IMR-90 (cell line): ENCODE measurements around the gene AQP6. TPM values are rescaled to one million over a fixed set of nuclear protein-coding genes. Genes with fewer than 3 reads are reported as not detected.
A peak's percentile ranks its signal among the peaks of the same experiment; 100 is the strongest.

Source experiments
- ATAC-seq: fragments of 200-7000 bp; cut with Tn5 transposase; 2 replicates; pipeline ENCODE4 v1.9.1; 2020; ENCODE audit warnings: low read depth, mild to moderate bottlenecking, moderate library complexity
- BruUV-seq: library from RNA; stranded (reverse); fragments of 400-500 nt; replicated peaks from 2 replicates; lab custom pipeline; 2021; lab: Mats Ljungman, UMichigan
- CTCF ChIA-PET: fragments of 300-600 bp; formaldehyde crosslinking; extraction: SDS; loops from one replicate; lab custom pipeline; 2021; ENCODE audit warnings: antibody characterized with exemption; lab: Yijun Ruan, JAX
- POLR2A ChIA-PET: fragments of 300-600 bp; sonication (Branson Sonifier 250); formaldehyde crosslinking; loops from one replicate; lab custom pipeline; 2022; ENCODE audit warnings: antibody characterized with exemption; ENCODE audit not compliant: unreplicated experiment; lab: Charles Lee
- DNase-seq: peaks from one replicate; pipeline ENCODE4 v3.0.0; 2013
- H2AFZ ChIP-seq: replicated peaks from 2 replicates; pipeline ENCODE3; 2013; ENCODE audit warnings: low read length, mild to moderate bottlenecking; ENCODE audit not compliant: poor library complexity
- H2AK5ac ChIP-seq: 2 replicates; pipeline ENCODE4 v1.6.1; 2013; ENCODE audit warnings: low read depth, low read length, inconsistent platforms
- H2AK9ac ChIP-seq: replicated peaks from 2 replicates; pipeline ENCODE3; 2013; ENCODE audit warnings: mild to moderate bottlenecking, low read depth, low read length, moderate library complexity; ENCODE audit not compliant: poor library complexity
- H2BK120ac ChIP-seq: 2 replicates; pipeline ENCODE4 v1.6.1; 2013; ENCODE audit warnings: low read depth, low read length, inconsistent platforms
- H2BK15ac ChIP-seq: 3 replicates; pipeline ENCODE4 v1.6.1; 2013; ENCODE audit warnings: low read depth, low read length, inconsistent platforms
- H2BK20ac ChIP-seq: 2 replicates; pipeline ENCODE4 v1.6.1; 2013; ENCODE audit warnings: low read depth, mild to moderate bottlenecking, inconsistent platforms, low read length, moderate library complexity
- H2BK5ac ChIP-seq: 2 replicates; pipeline ENCODE4 v1.6.1; 2013; ENCODE audit warnings: mild to moderate bottlenecking, low read depth, low read length, inconsistent platforms; ENCODE audit not compliant: poor library complexity, severe bottlenecking
- H3K14ac ChIP-seq: replicated peaks from 2 replicates; pipeline ENCODE4 v1.6.1; 2013; ENCODE audit warnings: low read depth, low read length, inconsistent platforms
- H3K18ac ChIP-seq: 2 replicates; pipeline ENCODE4 v1.6.1; 2013; ENCODE audit warnings: low read depth, low read length, control low read depth
- H3K23ac ChIP-seq: 2 replicates; pipeline ENCODE4 v1.6.1; 2013; ENCODE audit warnings: low read depth, low read length, inconsistent platforms
- H3K27ac ChIP-seq: 2 replicates; pipeline ENCODE4 v1.5.1; 2013; ENCODE audit warnings: mild to moderate bottlenecking, control low read depth, low read length; ENCODE audit not compliant: insufficient read depth
- H3K27me3 ChIP-seq: 2 replicates; pipeline ENCODE4 v1.6.1; 2013; ENCODE audit warnings: low read length; ENCODE audit not compliant: control insufficient read depth, insufficient read depth
- H3K36me3 ChIP-seq: 2 replicates; pipeline ENCODE4 v1.6.1; 2013; ENCODE audit warnings: low read length, mixed read lengths; ENCODE audit not compliant: control insufficient read depth, insufficient read depth
- H3K4ac ChIP-seq: 2 replicates; pipeline ENCODE4 v1.6.1; 2013; ENCODE audit warnings: low read depth, low read length, inconsistent platforms
- H3K4me1 ChIP-seq: 2 replicates; pipeline ENCODE4 v1.6.1; 2013; ENCODE audit warnings: low read length, mixed read lengths; ENCODE audit not compliant: control insufficient read depth, insufficient read depth
- H3K4me2 ChIP-seq: 2 replicates; pipeline ENCODE4 v1.6.1; 2013; ENCODE audit warnings: low read depth, mild to moderate bottlenecking, control low read depth, low read length, moderate library complexity
- H3K4me3 ChIP-seq: 2 replicates; pipeline ENCODE4 v1.5.1; 2013; ENCODE audit warnings: low read depth, mild to moderate bottlenecking, control low read depth, low read length, moderate library complexity; ENCODE audit not compliant: insufficient read depth
- H3K56ac ChIP-seq: 2 replicates; pipeline ENCODE4 v1.6.1; 2013; ENCODE audit warnings: low read length, inconsistent platforms; ENCODE audit not compliant: insufficient read depth; ENCODE audit errors: extremely low read depth
- H3K79me1 ChIP-seq, 2 experiments: 2 replicates each; pipeline ENCODE4 v1.6.1; 2013; ENCODE audit warnings: low read length in 2 of 2, inconsistent platforms in 1 of 2, low read depth in 1 of 2
- H3K9ac ChIP-seq: 2 replicates; pipeline ENCODE4 v1.6.1; 2013; ENCODE audit warnings: low read depth, low read length, control low read depth
- H3K9me1 ChIP-seq: 2 replicates; pipeline ENCODE4 v1.6.1; 2013; ENCODE audit warnings: low read length, inconsistent platforms; ENCODE audit not compliant: insufficient read depth
- H3K9me3 ChIP-seq: 2 replicates; pipeline ENCODE4 v1.6.1; 2013; ENCODE audit warnings: low read length; ENCODE audit not compliant: control insufficient read depth, insufficient read depth
- H4K20me1 ChIP-seq: 2 replicates; pipeline ENCODE4 v1.6.1; 2013; ENCODE audit warnings: low read length, inconsistent platforms; ENCODE audit not compliant: insufficient read depth
- H4K5ac ChIP-seq: 2 replicates; pipeline ENCODE4 v1.6.1; 2013; ENCODE audit warnings: mild to moderate bottlenecking, low read depth, low read length, control low read depth
- H4K8ac ChIP-seq, 2 experiments: 2 replicates each; pipeline ENCODE4 v1.6.1; 2013; ENCODE audit warnings: low read depth in 2 of 2, low read length in 2 of 2, control low read depth in 1 of 2, inconsistent platforms in 1 of 2
- H4K91ac ChIP-seq: 2 replicates; pipeline ENCODE4 v1.6.1; 2013; ENCODE audit warnings: low read depth, low read length, inconsistent platforms; ENCODE audit not compliant: insufficient read depth
- CEBPB ChIP-seq: IDR thresholded peaks from 2 replicates; pipeline ENCODE4 v1.6.1; 2012; ENCODE audit warnings: low read depth, low read length, improper control_type of control experiment
- CTCF ChIP-seq: conservative IDR thresholded peaks from 2 replicates; pipeline ENCODE4 v1.5.1; 2012; ENCODE audit warnings: mild to moderate bottlenecking, low read depth, low read length, improper control_type of control experiment
- FOS ChIP-seq: fragments of 150-350 bp; IDR thresholded peaks from 2 replicates; pipeline ENCODE4 v1.6.1; 2016; ENCODE audit warnings: low read depth, low read length
- MAZ ChIP-seq: IDR thresholded peaks from 2 replicates; pipeline ENCODE4 v1.6.1; 2012; ENCODE audit warnings: low read depth, mild to moderate bottlenecking, low read length, improper control_type of control experiment, moderate library complexity, borderline replicate concordance
- NFE2L2 ChIP-seq: fragments of 150-350 bp; IDR thresholded peaks from 2 replicates; pipeline ENCODE4 v1.6.1; 2016; ENCODE audit warnings: low read depth, mild to moderate bottlenecking, low read length
- POLR2A ChIP-seq: IDR thresholded peaks from 2 replicates; pipeline ENCODE4 v1.6.1; 2012; ENCODE audit warnings: mild to moderate bottlenecking, low read depth, low read length
- RAD21 ChIP-seq: IDR thresholded peaks from 2 replicates; pipeline ENCODE4 v1.6.1; 2012; ENCODE audit warnings: low read length, improper control_type of control experiment
- RCOR1 ChIP-seq: IDR thresholded peaks from 2 replicates; pipeline ENCODE4 v1.6.1; 2012; ENCODE audit warnings: mild to moderate bottlenecking, low read length, improper control_type of control experiment; ENCODE audit not compliant: insufficient replicate concordance
- SMC3 ChIP-seq: fragments of 150-350 bp; IDR thresholded peaks from 2 replicates; pipeline ENCODE4 v1.6.1; 2016; ENCODE audit warnings: low read depth, mild to moderate bottlenecking, antibody characterized with exemption, low read length, moderate library complexity
- USF2 ChIP-seq: fragments of 150-350 bp; IDR thresholded peaks from 2 replicates; pipeline ENCODE4 v1.6.1; 2017; ENCODE audit warnings: mild to moderate bottlenecking, antibody characterized with exemption, low read length, low read depth
- WGBS, 2 experiments: methylation state at CpG; one replicate each; pipeline versions ENCODE4 v1.1.5 to v1.1.7; 2013; ENCODE audit warnings: missing lambda C conversion rate in 2 of 2; ENCODE audit not compliant: insufficient read length in 1 of 2; ENCODE audit errors: extremely low coverage in 2 of 2; 5-methylcytosine and 5-hydroxymethylcytosine counted together
- dilution Hi-C: fragments of 300-500 bp; cut with HindIII; formaldehyde crosslinking; loops from one replicate; pipeline ENCODE4 v1.14.3; 2018; ENCODE audit warnings: low sequenced_read_pairs; ENCODE audit not compliant: unreplicated experiment
- in situ Hi-C: fragments of 300-500 bp; cut with MboI; formaldehyde crosslinking; loops from 3 replicates; pipeline ENCODE4 v1.14.3; 2019; ENCODE audit warnings: low sequenced_read_pairs, inconsistent platforms, mixed read lengths
- intact Hi-C: fragments of 100-400 bp; cut with micrococcal nuclease; formaldehyde crosslinking; loops from 2 replicates; pipeline ENCODE4 v1.10.0; 2022
- polyA plus RNA-seq, 3 experiments: library from polyadenylated mRNA; depleted of rRNA; stranded (reverse); fragments of >200 nt; gene quantifications; 2 replicates each; pipeline ENCODE4 v1.2.3, GENCODE V29; 2012; ENCODE audit warnings: low replicate concordance in 1 of 3
- total RNA-seq: library from RNA; depleted of rRNA; stranded (reverse); fragments of >200 nt; gene quantifications from 2 replicates; pipeline ENCODE4 v1.2.3, GENCODE V29; 2012

The AQP6 gene
- total and polyA plus RNA-seq, 2 of the 4 experiments (the other 2 are of a cell fraction), result not detected

- H3K9me1 ChIP-seq, result no peaks in the 10 kb centered on the region
- H3K4me1 ChIP-seq, result no peaks in the 10 kb centered on the region
- peak overlapping the region; percentile 11 for H2AFZ ChIP-seq
- dilution Hi-C loops (no loop called here), intact Hi-C loops (no loop called here), in situ Hi-C loops (loop anchor here (10.0 kb wide), 1 partner anchor 199 kb away; no protein-coding TSS in a partner anchor)
- WGBS, 2 experiments, result no CpG with 5 or more reads among the region's 17 CpGs
- POLR2A ChIA-PET, result no interaction called here
- CTCF ChIA-PET, result interaction anchor here (1.0 to 1.2 kb wide), 3 partner anchors 64 to 95 kb away, joined by 3 to 6 read pairs (median 5); no protein-coding TSS in a partner anchor
- H4K20me1 ChIP-seq, result no peaks in the 10 kb centered on the region
- H3K9ac ChIP-seq, result no peak overlapping the region
- H3K18ac ChIP-seq, result no peak overlapping the region
- no peak overlapping the region for H3K23ac ChIP-seq
- H4K8ac ChIP-seq, result no peak overlapping the region
- no peak for TF ChIP-seq FOS
- TF ChIP-seq NFE2L2, result no peak
- TF ChIP-seq MAZ, result no peak
- TF ChIP-seq RAD21, result no peak
- TF ChIP-seq RCOR1, result no peak
- TF ChIP-seq USF2, result no peak
- TF ChIP-seq CTCF, result no peak
- TF ChIP-seq SMC3, result no peak
- no peak for TF ChIP-seq POLR2A
- TF ChIP-seq CEBPB, result no peak
- DNase-seq (no peak), ATAC-seq (no peak)
- H2BK20ac ChIP-seq, result no peak overlapping the region
- no peak overlapping the region for H3K4me2 ChIP-seq
- H4K91ac ChIP-seq, result no peak overlapping the region
- no peak overlapping the region for H2BK120ac ChIP-seq
- no peak overlapping the region for H3K27ac ChIP-seq
- H3K27me3 ChIP-seq, result peaks cover 22% of the 10 kb centered on the region
- H3K14ac ChIP-seq, result no peak overlapping the region
- H3K4me3 ChIP-seq, result no peak overlapping the region
- no peak overlapping the region for H3K56ac ChIP-seq
- no peaks in the 10 kb centered on the region for H3K36me3 ChIP-seq
- BruUV-seq, result no TSS peak
- no peak overlapping the region for H2AK5ac ChIP-seq
- H2AK9ac ChIP-seq, result no peak overlapping the region
- no peak overlapping the region for H2BK15ac ChIP-seq
- no peaks in the 10 kb centered on the region for H3K79me1 ChIP-seq
- no peak overlapping the region for H4K5ac ChIP-seq
- no peak overlapping the region for H2BK5ac ChIP-seq
- no peaks in the 10 kb centered on the region for H3K9me3 ChIP-seq
- H3K4ac ChIP-seq, result no peak overlapping the region
Observed at GRCh38 chr12:49975318-49975761, 2.6 kb downstream of the AQP6 start.
